Left kidney (tissue), 2 donors: ENCODE data around the gene ARHGAP25. TPM values are rescaled to one million over a fixed set of nuclear protein-coding genes. Genes with fewer than 3 reads are reported as not detected.

Experiments used
- DNase-seq: peaks from one replicate; pipeline ENCODE4 v3.0.0-alpha.2; 2013
- polyA plus RNA-seq: library from polyadenylated mRNA; unstranded; fragments of 120-200 nt; gene quantifications from one replicate; pipeline ENCODE4 v1.2.1, GENCODE V29; 2013; ENCODE audit not compliant: insufficient read length

The ARHGAP25 gene
- polyA plus RNA-seq, 1 donor: 6.8 TPM

- no peak for DNase-seq
Observed at GRCh38 chr2:68716604-68717304, 17.9 kb upstream of the ARHGAP25 start.

- no peak for DNase-seq
Observed at GRCh38 chr2:68717305-68717661, 17.3 kb upstream of the ARHGAP25 start.

- no peak for DNase-seq
Observed at GRCh38 chr2:68719912-68720311, 14.7 kb upstream of the ARHGAP25 start.

GRCh38 chr2:68720665-68721064 is 13.9 kb upstream of the ARHGAP25 start:
- no peak for DNase-seq

- DNase-seq: no peak
Observed at GRCh38 chr2:68721482-68722101, 13.0 kb upstream of the ARHGAP25 start.

GRCh38 chr2:68722712-68723111 is 11.9 kb upstream of the ARHGAP25 start:
- DNase-seq: no peak

GRCh38 chr2:68723181-68723580 is 11.4 kb upstream of the ARHGAP25 start:
- no peak for DNase-seq

GRCh38 chr2:68726100-68726499 is 8.5 kb upstream of the ARHGAP25 start:
- no peak for DNase-seq

- no peak for DNase-seq
Observed at GRCh38 chr2:68726608-68727367, 7.8 kb upstream of the ARHGAP25 start.

GRCh38 chr2:68727683-68728375 is 6.8 kb upstream of the ARHGAP25 start:
- DNase-seq: no peak

- no peak for DNase-seq
Observed at GRCh38 chr2:68730828-68731227, 3.8 kb upstream of the ARHGAP25 start.

GRCh38 chr2:68732036-68732932 is 2.3 kb upstream of the ARHGAP25 start:
- DNase-seq: no peak

GRCh38 chr2:68733365-68733764 is 1.2 kb upstream of the ARHGAP25 start:
- no peak for DNase-seq

- DNase-seq: no peak
Observed at GRCh38 chr2:68734176-68734575, 435 bp upstream of the ARHGAP25 start.

- DNase-seq: no peak
Observed at GRCh38 chr2:68736086-68736485, 1.5 kb downstream of the ARHGAP25 start.

- DNase-seq: no peak
Observed at GRCh38 chr2:68737711-68738110, 3.1 kb downstream of the ARHGAP25 start.

GRCh38 chr2:68738906-68739594 is 4.4 kb downstream of the ARHGAP25 start:
- no peak for DNase-seq

- DNase-seq: no peak
Observed at GRCh38 chr2:68739595-68740399, 5.2 kb downstream of the ARHGAP25 start.

GRCh38 chr2:68740400-68740914 is 5.8 kb downstream of the ARHGAP25 start:
- no peak for DNase-seq

- DNase-seq: no peak
Observed at GRCh38 chr2:68741238-68741637, 6.6 kb downstream of the ARHGAP25 start.
